B cell (primary cell): Measurements from ENCODE around the gene SPINDOC. TPM values are rescaled to one million over a fixed set of nuclear protein-coding genes. Genes with fewer than 3 reads are reported as not detected.

Experiments
- ATAC-seq: fragments of 200-7000 bp; cut with Tn5 transposase; one replicate; pipeline ENCODE4 v1.10.0; 2021; ENCODE audit warnings: low read depth, mild to moderate bottlenecking, moderate number of reproducible peaks, moderate library complexity
- CTCF ChIA-PET: fragments of 350-600 bp; sonication (Branson Sonifier 250); formaldehyde crosslinking; loops from one replicate; lab custom pipeline; 2021; ENCODE audit warnings: antibody characterized with exemption, inconsistent platforms; lab: Charles Lee
- POLR2A ChIA-PET: fragments of 350-600 bp; sonication (Branson Sonifier 250); formaldehyde crosslinking; loops from one replicate; lab custom pipeline; 2021; ENCODE audit warnings: antibody characterized with exemption; lab: Charles Lee
- DNase-seq: peaks from one replicate; pipeline ENCODE4 v3.0.0; 2013
- H2AFZ ChIP-seq: 2 replicates; pipeline ENCODE4 v1.6.1; 2012; ENCODE audit warnings: mild to moderate bottlenecking, low read depth, low read length; ENCODE audit not compliant: insufficient read depth, poor library complexity, severe bottlenecking
- H3K27ac ChIP-seq, 2 donors: 1 replicate in 1 of 2; 2 replicates in 1 of 2; pipeline ENCODE4 v1.5.1; 2012 to 2013; ENCODE audit warnings: low read length in 2 of 2, mild to moderate bottlenecking in 2 of 2, moderate library complexity in 1 of 2
- H3K27me3 ChIP-seq, 4 experiments: fragments of 200-600 bp in 1 of 4; sonication (generic) in 1 of 4; replicated peaks in 1 of 4; 1 replicate in 2 of 4; 2 replicates in 2 of 4; pipeline versions ENCODE4 v1.6.1 to v1.7.0; 2013 to 2016; ENCODE audit warnings: low read length in 3 of 4, mild to moderate bottlenecking in 2 of 4, mixed read lengths in 1 of 4, moderate library complexity in 1 of 4; ENCODE audit not compliant: insufficient read depth in 4 of 4, control insufficient read depth in 3 of 4; ENCODE audit errors: control extremely low read depth in 1 of 4
- H3K36me3 ChIP-seq, 2 experiments: replicated peaks in 1 of 2; 1 replicate in 1 of 2; 2 replicates in 1 of 2; pipeline versions ENCODE4 v1.6.1 to v1.7.1; 2013; ENCODE audit warnings: low read length in 1 of 2; ENCODE audit not compliant: insufficient read depth in 2 of 2, control insufficient read depth in 1 of 2; ENCODE audit errors: control extremely low read depth in 1 of 2, extremely low read depth in 1 of 2
- H3K4me1 ChIP-seq, 2 donors: fragments of 200-600 bp in 1 of 2; sonication (generic) in 1 of 2; 1 replicate in 1 of 2; 2 replicates in 1 of 2; pipeline versions ENCODE4 v1.5.1 to v1.6.1; 2013 to 2017; ENCODE audit warnings: low read length in 2 of 2; ENCODE audit not compliant: control insufficient read depth in 2 of 2, insufficient read depth in 2 of 2
- H3K4me2 ChIP-seq: replicated peaks from 2 replicates; pipeline ENCODE3; 2012; ENCODE audit warnings: mild to moderate bottlenecking, low read depth, low read length; ENCODE audit not compliant: poor library complexity, severe bottlenecking
- H3K4me3 ChIP-seq, 5 experiments: fragments of 200-600 bp in 1 of 5; sonication (generic) in 1 of 5; 1 replicate in 3 of 5; 2 replicates in 2 of 5; pipeline versions ENCODE4 v1.5.1 to v1.7.0; 2011 to 2016; ENCODE audit warnings: low read length in 4 of 5, mild to moderate bottlenecking in 4 of 5, low read depth in 2 of 5, control low read depth in 1 of 5, moderate library complexity in 1 of 5; ENCODE audit not compliant: insufficient read depth in 1 of 5; ENCODE audit errors: control extremely low read depth in 1 of 5, extremely low read depth in 1 of 5
- H3K79me2 ChIP-seq: fragments of 200-600 bp; sonication (generic); one replicate; pipeline ENCODE4 v1.6.0; 2016; ENCODE audit warnings: low read length; ENCODE audit not compliant: control insufficient read depth, insufficient read depth
- H3K9ac ChIP-seq: fragments of 200-600 bp; sonication (generic); 2 replicates; pipeline ENCODE4 v1.6.1; 2017; ENCODE audit warnings: mild to moderate bottlenecking, low read length, moderate library complexity
- H3K9me3 ChIP-seq, 3 donors: one replicate each; pipeline versions ENCODE4 v1.6.1 to v1.7.1; 2013; ENCODE audit warnings: low read length in 2 of 3; ENCODE audit not compliant: control insufficient read depth in 2 of 3, insufficient read depth in 1 of 3; ENCODE audit errors: control extremely low read depth in 1 of 3
- H4K20me1 ChIP-seq: 2 replicates; pipeline ENCODE4 v1.6.0; 2012; ENCODE audit warnings: mild to moderate bottlenecking, low read length; ENCODE audit not compliant: insufficient read depth, control insufficient read depth, poor library complexity, severe bottlenecking
- H3K27ac Mint-ChIP-seq: one replicate; pipeline ENCODE4 v1.8.0; 2021; ENCODE audit warnings: mixed read lengths
- H3K27me3 Mint-ChIP-seq: one replicate; pipeline ENCODE4 v1.8.0; 2021; ENCODE audit warnings: mixed read lengths
- H3K4me1 Mint-ChIP-seq: one replicate; pipeline ENCODE4 v1.8.0; 2021; ENCODE audit warnings: mixed read lengths
- H3K4me3 Mint-ChIP-seq: one replicate; pipeline ENCODE4 v1.8.0; 2021; ENCODE audit warnings: mixed read lengths
- H3K9me3 Mint-ChIP-seq: one replicate; pipeline ENCODE4 v1.8.0; 2022; ENCODE audit warnings: mixed read lengths; ENCODE audit not compliant: insufficient read depth
- EZH2 ChIP-seq: IDR thresholded peaks from 2 replicates; pipeline ENCODE4 v1.6.1; 2012; ENCODE audit warnings: borderline replicate concordance, low read depth, mild to moderate bottlenecking, moderate library complexity, low read length; ENCODE audit not compliant: insufficient read depth, poor library complexity, severe bottlenecking
- WGBS: methylation state at CpG from one replicate; pipeline ENCODE4 v1.1.5; 2013; ENCODE audit warnings: missing lambda C conversion rate; ENCODE audit not compliant: insufficient coverage; 5-methylcytosine and 5-hydroxymethylcytosine counted together
- intact Hi-C: fragments of 100-400 bp; cut with micrococcal nuclease; formaldehyde crosslinking; loops from one replicate; pipeline ENCODE4 v1.10.0; 2022
- polyA plus RNA-seq: library from polyadenylated mRNA; depleted of rRNA; stranded (reverse); fragments of >200 nt; gene quantifications from 2 replicates; pipeline ENCODE4 v1.2.3, GENCODE V29; 2012
- total RNA-seq, 2 donors: library from RNA; stranded (reverse); fragments of 120-200 nt in 1 of 2; gene quantifications; 1 replicate in 1 of 2; 2 replicates in 1 of 2; pipeline versions ENCODE4 v1.2.3 to v1.2.4, GENCODE V29; 2013 to 2022
- TF ChIP-seq, protein P1 (sequence below): fragments of 200-600 bp; IDR thresholded peaks from one replicate; pipeline ENCODE4 v1.8.0; 2022; ENCODE audit warnings: antibody characterized with exemption, mild to moderate bottlenecking

SPINDOC gene
- total and polyA plus RNA-seq, 2 donors (not counting 1 experiment from before 2014, with no cell fraction given) = 10.5 to 23.9 TPM

DNA sequence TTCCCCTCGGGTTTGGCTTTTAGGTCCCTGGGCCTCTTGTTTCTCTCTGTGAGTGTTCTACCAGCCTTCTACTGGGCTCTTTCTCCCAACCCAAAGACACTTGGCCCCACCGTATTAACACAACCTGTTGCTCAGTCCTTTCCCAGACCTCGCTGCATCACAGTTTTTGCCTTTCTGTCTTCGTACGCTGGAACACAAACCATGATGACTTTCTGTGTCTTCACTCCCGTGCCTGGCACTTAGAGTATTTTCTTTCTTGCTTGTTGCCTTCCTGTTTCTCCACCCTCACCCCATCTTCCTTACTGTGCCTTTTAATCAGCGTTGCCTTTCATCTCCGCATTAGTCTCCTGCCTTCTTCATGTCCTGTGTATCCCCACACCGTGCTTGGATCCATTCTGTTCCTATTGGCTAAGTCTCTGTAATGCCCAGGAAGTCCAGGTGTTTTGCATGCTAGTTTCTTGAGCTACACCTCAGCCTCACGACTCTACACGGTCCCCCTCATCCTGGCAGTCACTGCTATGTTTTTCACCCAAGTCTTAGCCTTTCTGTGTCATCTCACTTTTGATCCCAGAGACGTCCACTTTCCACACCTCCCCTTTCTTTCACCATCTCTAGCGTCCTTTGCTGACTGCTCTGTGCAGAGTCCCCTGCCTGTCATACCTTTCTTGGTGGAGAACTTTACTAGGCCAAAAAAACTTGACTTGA is 27.3 kb downstream of the SPINDOC start:
- Histone ChIP-seq H3K36me3 (peaks cover 10 to 40% of the 10 kb centered on the region in 2 experiments), H3K4me1 (peaks cover 41 to 51% of the 10 kb centered on the region in 2 donors), H3K9me3 (no peaks in the 10 kb centered on the region), H4K20me1 (peaks cover 69% of the 10 kb centered on the region), H3K79me2 (peaks cover 70% of the 10 kb centered on the region), H2AFZ (peak overlapping the region; percentile 67), H3K4me3 (peak overlapping the region; percentile 67 to 94 (median 90)), H3K27me3 (no peaks in the 10 kb centered on the region), H3K4me2 (peak overlapping the region; percentile 73), H3K27ac (peak overlapping the region; percentile 58 to 84), H3K9ac (peak overlapping the region; percentile 84)
- ATAC-seq (no peak), DNase-seq (peak; percentile 35)
- H3K9me3 Mint-ChIP-seq = no peaks in the 10 kb centered on the region
- ChIA-PET POLR2A (interaction anchor here (1.3 kb wide), 1 partner anchor 389 kb away, joined by 7 read pairs; the partner anchor contains the start of gene DNAJC4), CTCF (interaction anchor here (1.3 to 7.5 kb wide), 4 partner anchors 48 to 106 kb away, joined by 3 to 254 read pairs (median 5); partner anchors contain the start of gene NAA40)
- intact Hi-C loops = no loop called here
- H3K4me3 Mint-ChIP-seq = peak overlapping the region; percentile 88
- H3K4me1 Mint-ChIP-seq = peaks cover 65% of the 10 kb centered on the region
- WGBS = 6% methylated on average over 13 of the region's 13 CpGs
- TF ChIP-seq, protein P1, sequence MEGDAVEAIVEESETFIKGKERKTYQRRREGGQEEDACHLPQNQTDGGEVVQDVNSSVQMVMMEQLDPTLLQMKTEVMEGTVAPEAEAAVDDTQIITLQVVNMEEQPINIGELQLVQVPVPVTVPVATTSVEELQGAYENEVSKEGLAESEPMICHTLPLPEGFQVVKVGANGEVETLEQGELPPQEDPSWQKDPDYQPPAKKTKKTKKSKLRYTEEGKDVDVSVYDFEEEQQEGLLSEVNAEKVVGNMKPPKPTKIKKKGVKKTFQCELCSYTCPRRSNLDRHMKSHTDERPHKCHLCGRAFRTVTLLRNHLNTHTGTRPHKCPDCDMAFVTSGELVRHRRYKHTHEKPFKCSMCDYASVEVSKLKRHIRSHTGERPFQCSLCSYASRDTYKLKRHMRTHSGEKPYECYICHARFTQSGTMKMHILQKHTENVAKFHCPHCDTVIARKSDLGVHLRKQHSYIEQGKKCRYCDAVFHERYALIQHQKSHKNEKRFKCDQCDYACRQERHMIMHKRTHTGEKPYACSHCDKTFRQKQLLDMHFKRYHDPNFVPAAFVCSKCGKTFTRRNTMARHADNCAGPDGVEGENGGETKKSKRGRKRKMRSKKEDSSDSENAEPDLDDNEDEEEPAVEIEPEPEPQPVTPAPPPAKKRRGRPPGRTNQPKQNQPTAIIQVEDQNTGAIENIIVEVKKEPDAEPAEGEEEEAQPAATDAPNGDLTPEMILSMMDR = no peak
- no peak for TF ChIP-seq EZH2
- H3K27me3 Mint-ChIP-seq = no peaks in the 10 kb centered on the region
- H3K27ac Mint-ChIP-seq = peak overlapping the region; percentile 83

DNA sequence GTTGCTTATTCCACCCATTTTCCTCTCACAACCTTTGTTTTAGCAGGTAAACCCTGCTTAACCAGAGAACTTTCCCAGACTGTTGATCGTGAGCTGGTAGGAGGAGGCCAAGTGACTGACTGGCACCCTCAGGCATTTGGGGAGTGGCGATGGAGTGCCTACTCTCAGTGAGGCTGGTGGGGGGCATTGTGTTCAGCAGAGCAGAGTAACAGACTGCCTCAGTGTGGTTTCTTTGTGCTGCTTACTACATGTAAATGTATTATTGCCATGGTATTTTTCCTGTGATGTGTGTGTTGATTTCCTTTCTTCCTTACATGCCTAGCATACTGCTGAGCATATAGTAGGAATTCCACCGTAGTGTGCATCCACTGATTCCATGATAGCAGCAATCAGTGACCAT is 28.3 kb downstream of the SPINDOC start:
- no peak for ATAC-seq

More for the DNA sequence above, 28.3 kb downstream of the SPINDOC start:
- Histone ChIP-seq H4K20me1 (peaks cover 74% of the 10 kb centered on the region), H3K4me2 (peak overlapping the region; percentile 73), H3K36me3 (peaks cover 10 to 41% of the 10 kb centered on the region in 2 experiments), H3K79me2 (peaks cover 80% of the 10 kb centered on the region), H3K9ac (peak overlapping the region; percentile 84), H3K4me3 (peak overlapping the region in 3 of 5 experiments; percentile 10 to 94 (median 90)), H3K4me1 (peaks cover 41 to 51% of the 10 kb centered on the region in 2 donors), H3K9me3 (no peaks in the 10 kb centered on the region), H3K27me3 (no peaks in the 10 kb centered on the region), H3K27ac (peak overlapping the region in 1 of 2 donors; percentile 48), H2AFZ (no peak overlapping the region)
- H3K27me3 Mint-ChIP-seq = no peaks in the 10 kb centered on the region
- CTCF ChIA-PET = interaction anchor here (1.4 kb wide), 1 partner anchor 104 kb away, joined by 5 read pairs; no protein-coding TSS in a partner anchor
- H3K27ac Mint-ChIP-seq = peak overlapping the region; percentile 39
- TF ChIP-seq EZH2 = no peak
- TF ChIP-seq, protein P1 = no peak
- intact Hi-C loops = no loop called here
- H3K9me3 Mint-ChIP-seq = no peaks in the 10 kb centered on the region
- H3K4me1 Mint-ChIP-seq = peaks cover 65% of the 10 kb centered on the region
- POLR2A ChIA-PET = no interaction called here
- peak overlapping the region; percentile 88 for H3K4me3 Mint-ChIP-seq
- DNase-seq = no peak
- WGBS = no CpG with 5 or more reads among the region's 3 CpGs
